Measurements from ENCODE around the gene EIF2S3B.
"Not testable (repeated sequence)": the region's sequence is repeated elsewhere in the genome, so short reads cannot be mapped to it uniquely, and the experiment has no call there.

Gene EIF2S3B

GRCh38 chr12:10505620-10506019, at the start of gene EIF2S3B:
TSS of gene EIF2S3B (plus strand) at chr12:10505890. CDS start at chr12:10505903, 13 bp downstream.
- no peak for DNase-seq

- no peak for DNase-seq
These were observed 48.8 kb upstream of the EIF2S3B start for GRCh38 chr12:10456856-10457255.

GRCh38 chr12:10457760-10458159, 47.9 kb upstream of the EIF2S3B start:
- no peak for DNase-seq

- no peak for DNase-seq
These were observed 39.4 kb upstream of the EIF2S3B start for GRCh38 chr12:10466311-10466710.

GRCh38 chr12:10469701-10470100, 36.0 kb upstream of the EIF2S3B start:
- no peak for DNase-seq

GRCh38 chr12:10472808-10473207, 32.9 kb upstream of the EIF2S3B start:
- DNase-seq: not testable (repeated sequence)

- not testable (repeated sequence) for DNase-seq
These were observed 23.8 kb upstream of the EIF2S3B start for GRCh38 chr12:10481901-10482300.

- DNase-seq: not testable (repeated sequence)
These were observed 18.4 kb upstream of the EIF2S3B start for GRCh38 chr12:10487328-10487727.

- no peak for DNase-seq
These were observed 13.9 kb upstream of the EIF2S3B start for GRCh38 chr12:10491766-10492165.

- no peak for DNase-seq
These were observed 8.1 kb upstream of the EIF2S3B start for GRCh38 chr12:10497602-10498001.

GRCh38 chr12:10498042-10498441, 7.6 kb upstream of the EIF2S3B start:
- DNase-seq: no peak

- no peak for DNase-seq
These were observed 4.7 kb upstream of the EIF2S3B start for GRCh38 chr12:10501030-10501429.

- no peak for DNase-seq
These were observed 2.2 kb upstream of the EIF2S3B start for GRCh38 chr12:10503460-10503859.

GRCh38 chr12:10511756-10512355, 6.2 kb downstream of the EIF2S3B start:
- no peak for DNase-seq

- DNase-seq: no peak
These were observed 7.1 kb downstream of the EIF2S3B start for GRCh38 chr12:10512798-10513197.

- DNase-seq: no peak
These were observed 15.9 kb downstream of the EIF2S3B start for GRCh38 chr12:10521555-10521954.

- DNase-seq: no peak
These were observed 22.7 kb downstream of the EIF2S3B start for GRCh38 chr12:10528174-10528953.

- no peak for DNase-seq
These were observed 23.9 kb downstream of the EIF2S3B start for GRCh38 chr12:10529603-10530002.

- no peak for DNase-seq
These were observed 32.0 kb downstream of the EIF2S3B start for GRCh38 chr12:10537721-10538120.

GRCh38 chr12:10540776-10541205, 35.1 kb downstream of the EIF2S3B start:
- no peak for DNase-seq

- no peak for DNase-seq
These were observed 37.8 kb downstream of the EIF2S3B start for GRCh38 chr12:10543499-10543898.

GRCh38 chr12:10551375-10551774, 45.7 kb downstream of the EIF2S3B start:
- DNase-seq: no peak

GRCh38 chr12:10553148-10553547, 47.5 kb downstream of the EIF2S3B start:
- DNase-seq: no peak

- no peak for DNase-seq
These were observed 48.6 kb downstream of the EIF2S3B start for GRCh38 chr12:10554228-10554755.

Data from NCI-H748 treated with DMSO at 0.1 percent for 48 hours (cell line).